Measurements from ENCODE around the gene MSTO1.
"Not testable (repeated sequence)": the region's sequence is repeated elsewhere in the genome, so short reads cannot be mapped to it uniquely, and the experiment has no call there.

Gene MSTO1

DNA sequence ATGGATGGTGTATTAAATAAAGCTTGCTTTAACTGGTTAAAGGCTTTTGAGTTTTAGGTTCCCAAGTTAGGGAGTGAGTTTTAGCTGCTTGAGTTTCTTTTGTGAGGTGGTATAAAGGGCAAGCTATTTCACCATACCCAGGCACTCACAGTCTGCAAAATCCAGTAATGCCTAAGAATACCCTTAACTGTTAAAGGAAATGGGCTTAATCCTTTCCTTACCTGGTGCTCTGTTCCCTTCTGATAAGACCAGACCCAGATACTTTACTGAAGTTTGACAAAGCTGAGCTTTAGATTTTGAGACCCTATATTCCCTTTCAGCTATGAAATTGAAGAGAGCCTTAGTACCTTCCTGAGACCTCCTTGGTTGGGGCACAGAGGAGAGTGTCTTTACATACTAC lies 30.3 kb downstream of the MSTO1 start:
- in situ Hi-C loops (cut with HindIII; ENCODE audit: low pct_unique_long_range_greater_than_20kb, low sequenced_read_pairs) = no loop called here
- no peak for TF ChIP-seq JUND (IDR thresholded peaks at IDR 0.05; ENCODE audit: low read depth)

DNA sequence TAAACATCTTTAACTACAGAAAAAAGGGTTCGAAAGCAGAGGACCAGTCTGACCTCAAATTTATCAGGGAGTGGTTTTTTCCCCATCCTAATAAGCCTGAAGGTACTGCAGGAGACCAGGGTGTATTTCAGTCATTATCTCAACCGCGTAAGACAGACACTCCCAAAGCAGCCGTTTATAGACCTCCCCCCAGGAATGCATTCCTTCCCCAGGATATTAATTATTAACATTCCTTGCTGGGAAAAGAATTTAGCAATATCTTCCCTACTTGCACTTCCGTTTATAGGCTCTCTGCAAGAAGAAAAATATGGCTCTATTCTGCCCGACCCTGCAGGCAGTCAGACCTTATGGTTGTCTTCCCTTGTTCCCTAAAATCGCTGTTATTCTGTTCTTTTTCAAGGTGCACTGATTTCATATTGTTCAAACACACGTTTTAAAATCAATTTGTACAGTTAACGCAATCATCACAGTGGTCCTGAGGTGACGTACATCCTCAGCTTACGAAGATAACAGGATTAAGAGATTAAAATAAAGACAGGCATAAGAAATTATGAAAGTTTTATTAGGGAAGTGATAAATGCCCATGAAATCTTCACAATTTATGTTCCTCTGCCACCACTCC lies 32.7 kb downstream of the MSTO1 start:
- in situ Hi-C loops (cut with HindIII; ENCODE audit: low pct_unique_long_range_greater_than_20kb, low sequenced_read_pairs); DNase-seq (ENCODE audit: low read depth in 1 of 2, low spot score in 1 of 2): not testable (repeated sequence)

More for the DNA sequence above, 30.3 kb downstream of the MSTO1 start:
- no peak for DNase-seq (ENCODE audit: low read depth in 1 of 2, low spot score in 1 of 2)

DNA sequence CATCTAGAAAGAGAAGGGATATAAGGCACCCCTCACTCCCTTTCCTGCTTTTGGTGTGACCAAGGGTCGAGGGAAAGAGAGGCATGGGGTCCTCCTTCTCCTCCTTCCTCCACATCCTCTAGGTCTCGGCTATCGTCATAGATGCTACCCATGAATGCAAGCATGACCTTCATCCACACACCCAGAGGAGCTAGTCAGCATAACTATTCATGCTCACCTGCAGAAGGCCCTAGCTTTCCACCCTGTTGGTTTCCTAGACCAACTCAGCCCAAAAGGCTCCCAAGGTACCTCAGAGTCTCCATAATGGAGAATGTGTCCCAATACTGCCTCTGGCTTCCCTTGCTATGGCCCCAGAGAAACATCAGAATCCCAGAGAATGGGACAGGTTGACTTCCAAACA lies 33.2 kb downstream of the MSTO1 start:
- no peak for TF ChIP-seq JUND (IDR thresholded peaks at IDR 0.05; ENCODE audit: low read depth)
- in situ Hi-C loops (cut with HindIII; ENCODE audit: low pct_unique_long_range_greater_than_20kb, low sequenced_read_pairs) = no loop called here

GRCh38 chr1:155645034-155645598 lies 35.1 kb downstream of the MSTO1 start:
- in situ Hi-C loops (cut with HindIII; ENCODE audit: low pct_unique_long_range_greater_than_20kb, low sequenced_read_pairs) = no loop called here
- no peak for TF ChIP-seq JUND (IDR thresholded peaks at IDR 0.05; ENCODE audit: low read depth)
- no peak for DNase-seq (ENCODE audit: low read depth in 1 of 2, low spot score in 1 of 2)

More for the DNA sequence above, 33.2 kb downstream of the MSTO1 start:
- DNase-seq (ENCODE audit: low read depth in 1 of 2, low spot score in 1 of 2) = no peak

- TF ChIP-seq JUND (IDR thresholded peaks at IDR 0.05; ENCODE audit: low read depth) = no peak
- no peak for DNase-seq (ENCODE audit: low read depth in 1 of 2, low spot score in 1 of 2)
- in situ Hi-C loops (cut with HindIII; ENCODE audit: low pct_unique_long_range_greater_than_20kb, low sequenced_read_pairs) = no loop called here
These were observed 35.6 kb downstream of the MSTO1 start for GRCh38 chr1:155645648-155646047.

- in situ Hi-C loops (cut with HindIII; ENCODE audit: low pct_unique_long_range_greater_than_20kb, low sequenced_read_pairs) = no loop called here
- peak in 1 of 2 experiments; percentile 42 for DNase-seq (ENCODE audit: low read depth in 1 of 2, low spot score in 1 of 2)
- TF ChIP-seq JUND (IDR thresholded peaks at IDR 0.05; ENCODE audit: low read depth) = no peak
These were observed 36.3 kb downstream of the MSTO1 start for GRCh38 chr1:155646307-155646706.

- DNase-seq (ENCODE audit: low read depth in 1 of 2, low spot score in 1 of 2) = peak; percentile 36 to 90
- in situ Hi-C loops (cut with HindIII; ENCODE audit: low pct_unique_long_range_greater_than_20kb, low sequenced_read_pairs) = no loop called here
- 0 out of 2 replicates have a peak, but pooled peaks have one; percentile 42 for TF ChIP-seq JUND (IDR thresholded peaks at IDR 0.05; ENCODE audit: low read depth)
These were observed 38.5 kb downstream of the MSTO1 start for GRCh38 chr1:155648207-155649147.

DNA sequence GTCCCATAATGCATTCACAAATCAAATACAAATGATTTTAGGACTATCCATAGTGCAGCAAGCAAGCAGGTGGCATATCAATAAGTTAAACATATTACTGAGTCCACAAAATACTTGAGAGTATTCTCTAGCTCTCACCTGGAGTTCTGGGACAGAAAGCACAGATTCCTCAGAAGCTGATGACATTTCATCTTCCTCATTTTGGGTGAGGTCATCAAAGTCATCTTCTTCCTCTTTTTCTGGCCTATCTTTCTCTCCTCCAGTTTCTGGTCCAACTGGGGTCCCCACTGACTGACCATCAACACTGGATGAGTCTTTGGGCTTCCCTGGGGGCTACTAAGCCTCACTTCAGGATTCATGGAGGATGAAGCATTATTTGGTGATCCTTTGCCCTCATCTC lies 39.7 kb downstream of the MSTO1 start:
- DNase-seq (ENCODE audit: low read depth in 1 of 2, low spot score in 1 of 2) = no peak
- no peak for TF ChIP-seq JUND (IDR thresholded peaks at IDR 0.05; ENCODE audit: low read depth)
- in situ Hi-C loops (cut with HindIII; ENCODE audit: low pct_unique_long_range_greater_than_20kb, low sequenced_read_pairs) = no loop called here

DNA sequence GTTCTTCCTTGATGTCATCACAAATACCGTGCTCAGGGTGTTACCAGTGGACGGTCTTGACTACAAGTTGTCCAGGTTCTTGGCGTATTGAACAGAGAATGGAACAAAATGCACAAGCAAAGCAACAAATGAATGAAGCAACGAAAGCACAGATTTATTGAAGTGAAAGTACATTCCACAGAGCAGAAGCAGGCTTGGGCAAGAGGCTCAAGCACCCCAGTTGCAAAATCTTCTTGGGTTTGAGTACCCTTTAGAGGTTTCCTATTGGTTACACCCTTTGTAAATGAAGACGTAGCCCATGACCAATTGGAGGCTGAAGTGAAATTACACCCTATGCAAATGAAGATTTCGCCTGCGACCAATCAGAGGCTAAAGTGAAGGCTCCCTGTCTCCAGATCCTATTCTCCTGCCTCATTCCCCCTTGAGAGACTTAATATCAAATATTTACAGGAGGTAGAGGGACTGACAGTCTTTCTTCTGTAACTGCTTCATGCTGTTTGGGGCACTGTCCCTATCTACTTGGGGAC lies 40.3 kb downstream of the MSTO1 start:
- no peak for TF ChIP-seq JUND (IDR thresholded peaks at IDR 0.05; ENCODE audit: low read depth)
- DNase-seq (ENCODE audit: low read depth in 1 of 2, low spot score in 1 of 2) = peak in 1 of 2 experiments; percentile 95
- in situ Hi-C loops (cut with HindIII; ENCODE audit: low pct_unique_long_range_greater_than_20kb, low sequenced_read_pairs) = no loop called here

- in situ Hi-C loops (cut with HindIII; ENCODE audit: low pct_unique_long_range_greater_than_20kb, low sequenced_read_pairs) = no loop called here
- peak in 1 of 2 experiments; percentile 66 for DNase-seq (ENCODE audit: low read depth in 1 of 2, low spot score in 1 of 2)
- TF ChIP-seq JUND (IDR thresholded peaks at IDR 0.05; ENCODE audit: low read depth) = no peak
These were observed 42.0 kb downstream of the MSTO1 start for GRCh38 chr1:155651861-155652661.

DNA sequence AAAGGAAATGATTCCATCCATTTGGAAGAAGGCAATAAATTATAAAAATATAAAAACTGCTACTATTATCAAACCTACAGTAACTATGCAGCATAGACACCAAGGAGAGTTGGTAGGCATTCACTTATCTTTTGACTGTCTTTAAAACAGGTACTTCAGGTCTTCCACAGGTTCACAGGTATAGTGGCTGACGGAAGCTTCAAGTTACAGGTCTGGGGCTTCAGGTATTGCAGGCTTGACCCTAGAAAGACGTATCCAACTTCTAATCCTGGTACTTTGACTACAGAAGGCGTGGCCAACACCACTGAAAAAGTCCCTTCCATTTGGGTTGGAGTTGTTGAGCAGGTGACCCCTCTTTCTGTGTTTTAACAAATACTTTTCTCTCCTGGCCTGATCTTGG lies 42.9 kb downstream of the MSTO1 start:
- in situ Hi-C loops (cut with HindIII; ENCODE audit: low pct_unique_long_range_greater_than_20kb, low sequenced_read_pairs) = no loop called here
- peak in 1 of 2 experiments; percentile 68 for DNase-seq (ENCODE audit: low read depth in 1 of 2, low spot score in 1 of 2)
- no peak for TF ChIP-seq JUND (IDR thresholded peaks at IDR 0.05; ENCODE audit: low read depth)

GRCh38 chr1:155657463-155657862 lies 47.4 kb downstream of the MSTO1 start:
- no peak for DNase-seq (ENCODE audit: low read depth in 1 of 2, low spot score in 1 of 2)
- no peak for TF ChIP-seq JUND (IDR thresholded peaks at IDR 0.05; ENCODE audit: low read depth)
- in situ Hi-C loops (cut with HindIII; ENCODE audit: low pct_unique_long_range_greater_than_20kb, low sequenced_read_pairs) = no loop called here

DNA sequence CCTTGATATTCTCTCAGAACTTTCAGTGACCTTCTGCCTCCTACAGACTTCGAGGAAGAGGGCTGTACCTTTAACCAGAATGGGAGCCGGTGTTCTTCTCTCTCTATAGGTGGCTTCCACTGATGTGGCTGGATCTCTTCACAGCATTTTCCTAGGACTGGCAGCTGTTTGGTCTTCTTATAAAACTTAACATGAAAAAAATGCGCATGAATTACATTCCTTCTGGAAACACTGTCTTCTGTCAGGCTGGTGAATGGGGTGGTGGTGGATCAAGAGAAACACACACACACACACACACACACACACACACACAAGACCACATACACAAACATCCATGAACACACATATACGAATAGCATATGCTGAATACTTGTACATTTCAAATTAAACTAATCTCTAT lies 51.2 kb downstream of the MSTO1 start:
- in situ Hi-C loops (cut with HindIII; ENCODE audit: low pct_unique_long_range_greater_than_20kb, low sequenced_read_pairs); DNase-seq (ENCODE audit: low read depth in 1 of 2, low spot score in 1 of 2): not testable (repeated sequence)

All from T47D (cell line).